ENCODE measurements around the gene RBBP8NL. TPM values are rescaled to one million over a fixed set of nuclear protein-coding genes. Genes with fewer than 3 reads are reported as not detected.

RBBP8NL gene
- polyA plus RNA-seq, 2 of the 4 experiments (the other 2 are of a cell fraction) = not detected

DNA sequence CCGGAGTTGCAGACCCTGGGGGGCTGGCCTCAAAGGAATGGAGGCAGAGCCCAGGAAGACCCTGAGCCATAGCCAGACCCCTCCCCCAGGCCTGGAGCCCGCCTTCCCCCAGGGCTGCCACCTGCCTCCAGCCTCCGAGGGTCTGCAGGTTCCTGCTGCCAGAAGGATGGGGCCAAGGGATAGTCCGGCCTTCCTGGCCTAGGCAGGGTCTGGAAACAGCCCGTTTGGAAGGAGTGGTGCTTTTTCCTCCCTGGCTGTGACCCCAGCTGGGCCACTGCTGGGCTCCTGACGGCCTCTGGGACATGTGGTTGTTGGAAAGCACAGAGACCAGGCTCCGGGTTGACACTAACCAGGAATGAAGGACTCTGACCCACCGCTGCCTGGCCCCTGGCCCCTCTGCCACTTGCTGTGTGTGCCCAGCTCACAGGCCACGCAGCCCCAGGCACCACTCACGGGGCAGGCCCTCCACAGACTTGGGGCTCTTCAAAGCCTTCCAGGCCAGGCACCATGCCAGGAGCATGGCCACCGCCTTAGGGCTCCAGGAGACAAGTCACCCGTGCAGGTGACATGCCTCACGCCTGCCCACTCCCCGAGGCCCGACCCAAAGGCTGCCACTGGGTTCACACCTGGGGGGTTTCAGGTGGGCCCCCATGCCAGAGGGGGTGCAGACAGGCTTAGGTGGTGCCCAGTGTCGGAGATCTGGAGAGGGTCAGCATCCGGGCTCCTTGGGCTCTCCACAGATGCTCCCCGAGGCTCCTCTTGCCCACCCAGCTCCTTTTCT is 56.3 kb downstream of the RBBP8NL start:
- 58% methylated on average over 16 of the region's 18 CpGs for WGBS (ENCODE audit: missing lambda C conversion rate)
- ATAC-seq (no peak), DNase-seq (ENCODE audit: low read depth in 1 of 2, low spot score in 1 of 2) (no peak), FAIRE-seq (no peak)
- POLR2A ChIA-PET = interaction anchor here (1.1 kb wide), 1 partner anchor 16 kb away, joined by 3 read pairs; the partner anchor contains the start of gene RPS21
- Histone ChIP-seq H3K9me3 (no peaks in the 10 kb centered on the region), H3K27ac (peak overlapping the region; percentile 97 to 99), H3K4me3 (0 out of 3 replicates have a peak overlapping the region, but pooled peaks have one; percentile 100), H3K4me2 (peak overlapping the region; percentile 91), H3K4me1 (peaks cover 67% of the 10 kb centered on the region)
- no peak for TF ChIP-seq CHD2 (IDR thresholded peaks at IDR 0.05; ENCODE audit: low read length, partially characterized antibody)
- TF ChIP-seq, protein P1, sequence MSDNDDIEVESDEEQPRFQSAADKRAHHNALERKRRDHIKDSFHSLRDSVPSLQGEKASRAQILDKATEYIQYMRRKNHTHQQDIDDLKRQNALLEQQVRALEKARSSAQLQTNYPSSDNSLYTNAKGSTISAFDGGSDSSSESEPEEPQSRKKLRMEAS (IDR thresholded peaks at IDR 0.05) = no peak
- no peak for TF ChIP-seq HEYL (CRISPR knock-in tag; IDR thresholded peaks at IDR 0.05)
- TF ChIP-seq RARB (CRISPR knock-in tag; IDR thresholded peaks at IDR 0.05) = no peak
- no peak for TF ChIP-seq HOXB13 (CRISPR knock-in tag; IDR thresholded peaks at IDR 0.05; ENCODE audit: low read depth)
- no peak for TF ChIP-seq HMGXB4 (CRISPR knock-in tag; IDR thresholded peaks at IDR 0.05; ENCODE audit: borderline replicate concordance)
- TF ChIP-seq USF2 (IDR thresholded peaks at IDR 0.05) = no peak
- no peak for TF ChIP-seq TFCP2L1 (CRISPR knock-in tag; IDR thresholded peaks at IDR 0.05)
- TF ChIP-seq FOXS1 (CRISPR knock-in tag; IDR thresholded peaks at IDR 0.05) = no peak
- TF ChIP-seq, protein P2, sequence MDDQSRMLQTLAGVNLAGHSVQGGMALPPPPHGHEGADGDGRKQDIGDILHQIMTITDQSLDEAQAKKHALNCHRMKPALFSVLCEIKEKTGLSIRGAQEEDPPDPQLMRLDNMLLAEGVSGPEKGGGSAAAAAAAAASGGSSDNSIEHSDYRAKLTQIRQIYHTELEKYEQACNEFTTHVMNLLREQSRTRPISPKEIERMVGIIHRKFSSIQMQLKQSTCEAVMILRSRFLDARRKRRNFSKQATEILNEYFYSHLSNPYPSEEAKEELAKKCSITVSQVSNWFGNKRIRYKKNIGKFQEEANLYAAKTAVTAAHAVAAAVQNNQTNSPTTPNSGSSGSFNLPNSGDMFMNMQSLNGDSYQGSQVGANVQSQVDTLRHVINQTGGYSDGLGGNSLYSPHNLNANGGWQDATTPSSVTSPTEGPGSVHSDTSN (IDR thresholded peaks at IDR 0.05) = no peak; the same call in 1 of the 2 replicates
- no peak for TF ChIP-seq KDM5A (IDR thresholded peaks at IDR 0.05)
- CTCF ChIA-PET = interaction anchor here (1.0 to 12.6 kb wide), 5 partner anchors 8 to 62 kb away, joined by 3 to 290 read pairs (median 94); no protein-coding TSS in a partner anchor

DNA sequence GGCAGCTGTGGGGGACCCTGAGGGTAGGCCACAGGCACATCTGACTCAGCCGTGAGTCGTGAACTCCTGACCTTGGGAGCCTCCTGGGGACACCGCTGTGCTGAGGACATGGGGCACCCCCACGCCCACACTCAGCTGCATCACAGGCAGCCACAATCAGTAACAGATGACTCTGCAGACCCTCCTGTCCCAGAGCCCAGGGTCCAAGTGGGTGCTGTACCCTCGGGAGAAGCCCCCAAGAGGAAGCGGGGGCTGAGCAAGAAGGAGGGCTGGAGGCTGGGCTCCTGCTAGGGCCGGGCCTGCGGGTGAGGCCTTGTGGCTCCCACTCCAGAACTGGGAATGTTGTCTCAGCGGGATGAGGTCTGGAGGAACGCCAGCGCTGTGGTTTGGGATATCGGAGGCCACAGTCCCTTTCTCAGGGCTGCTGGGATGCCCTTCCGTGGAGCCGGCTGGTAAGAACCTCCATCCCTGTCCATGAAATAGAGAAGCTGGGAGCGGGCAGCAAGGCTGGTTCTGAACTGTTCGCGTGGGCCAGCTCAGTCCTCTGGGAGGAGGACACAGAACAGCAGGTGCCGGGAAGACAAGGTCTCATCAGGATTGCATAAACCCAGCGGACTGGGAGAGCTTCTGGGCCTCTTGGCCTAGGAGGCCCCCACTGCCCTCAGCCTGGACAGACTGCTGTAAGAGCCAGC is 57.1 kb downstream of the RBBP8NL start:
- CTCF ChIA-PET = interaction anchor here (0.9 to 12.6 kb wide), 7 partner anchors 9 to 61 kb away, joined by 3 to 290 read pairs (median 26); no protein-coding TSS in a partner anchor
- FAIRE-seq (no peak), ATAC-seq (peak in 1 of 2 experiments; percentile 1; a peak in 2 of 6 replicates), DNase-seq (ENCODE audit: low read depth in 1 of 2, low spot score in 1 of 2) (peak in 1 of 2 experiments; percentile 71)
- Histone ChIP-seq H3K9me3 (no peaks in the 10 kb centered on the region), H3K27ac (peak overlapping the region; percentile 97 to 99), H3K4me2 (peak overlapping the region; percentile 91), H3K4me3 (peak overlapping the region; percentile 100; the same call in 2 of the 3 replicates), H3K4me1 (peaks cover 59% of the 10 kb centered on the region)
- POLR2A ChIA-PET = interaction anchor here (1.1 to 5.0 kb wide), 5 partner anchors 13 to 20 kb away, joined by 3 to 61 read pairs (median 14); partner anchors contain the start of gene RPS21
- WGBS (ENCODE audit: missing lambda C conversion rate) = 27% methylated on average over 17 of the region's 19 CpGs
- no peak for TF ChIP-seq HOXB5 (CRISPR knock-in tag; IDR thresholded peaks at IDR 0.05)
- TF ChIP-seq RAD21 (conservative IDR thresholded peaks at IDR 0.05 in 1 of 2, IDR thresholded peaks at IDR 0.05 in 1 of 2) = 0 out of 5 replicates have a peak, but pooled peaks of 1 of the 2 experiments have one; percentile 7
- peak in 1 of 2 experiments; percentile 39; a peak in 1 of 4 replicates for TF ChIP-seq CEBPB (IDR thresholded peaks at IDR 0.05)
- TF ChIP-seq GATA3 (IDR thresholded peaks at IDR 0.05; ENCODE audit: borderline replicate concordance) = peak; percentile 44; the same call in 1 of the 2 replicates
- TF ChIP-seq USF2 (IDR thresholded peaks at IDR 0.05) = no peak
- no peak for TF ChIP-seq PHF8 (IDR thresholded peaks at IDR 0.05; ENCODE audit: borderline replicate concordance, low read depth)
- TF ChIP-seq MAFK (IDR thresholded peaks at IDR 0.05; ENCODE audit: partially characterized antibody) = peak; percentile 1
- TF ChIP-seq FOSL2 (IDR thresholded peaks at IDR 0.05) = no peak
- TF ChIP-seq FOSL2 (CRISPR knock-in tag; IDR thresholded peaks at IDR 0.05) = peak; percentile 55
- TF ChIP-seq CHD2 (IDR thresholded peaks at IDR 0.05; ENCODE audit: low read length, partially characterized antibody) = no peak
- no peak for TF ChIP-seq HES2 (IDR thresholded peaks at IDR 0.05)
- TF ChIP-seq NFE2L2 (conservative IDR thresholded peaks at IDR 0.05; ENCODE audit: low read length) = no peak
- TF ChIP-seq EP300 (IDR thresholded peaks at IDR 0.05) = 0 out of 5 replicates have a peak, but pooled peaks of 1 of the 2 experiments have one; percentile 31
- TF ChIP-seq JUN (IDR thresholded peaks at IDR 0.05) = no peak; a peak in 1 of 5 replicates
- TF ChIP-seq, protein P1 (IDR thresholded peaks at IDR 0.05) = peak; percentile 67; the same call in 1 of the 2 replicates
- TF ChIP-seq POLR2A (IDR thresholded peaks at IDR 0.05; ENCODE audit: low read length) = no peak
- TF ChIP-seq ESRRA (IDR thresholded peaks at IDR 0.05; ENCODE audit: borderline replicate concordance, low read length) = 0 out of 2 replicates have a peak, but pooled peaks have one; percentile 39
- TF ChIP-seq JUNB (IDR thresholded peaks at IDR 0.05) = peak; percentile 14; the same call in 1 of the 2 replicates
- no peak for TF ChIP-seq CBX8 (IDR thresholded peaks at IDR 0.05)
